Nephron progenitor cell (in vitro differentiated cells): Measurements from ENCODE around the gene TRIM44.

Experiments
- DNase-seq: peaks from one replicate; pipeline ENCODE4 v3.0.0; 2021
- H3K27ac Mint-ChIP-seq: 2 replicates; pipeline ENCODE4 v1.8.0; 2021; ENCODE audit warnings: mild to moderate bottlenecking, moderate library complexity, mixed read lengths
- H3K27me3 Mint-ChIP-seq: 2 replicates; pipeline ENCODE4 v1.8.0; 2021; ENCODE audit warnings: mild to moderate bottlenecking, low read depth, mixed read lengths; ENCODE audit not compliant: poor library complexity
- H3K36me3 Mint-ChIP-seq: 2 replicates; pipeline ENCODE4 v1.8.0; 2021; ENCODE audit warnings: low read depth, mixed read lengths
- H3K4me1 Mint-ChIP-seq: 2 replicates; pipeline ENCODE4 v1.8.0; 2021; ENCODE audit warnings: mixed read lengths
- H3K4me3 Mint-ChIP-seq: 2 replicates; pipeline ENCODE4 v1.8.0; 2021; ENCODE audit warnings: mild to moderate bottlenecking, moderate library complexity, mixed read lengths
- H3K9me3 Mint-ChIP-seq: 2 replicates; pipeline ENCODE4 v1.8.0; 2021; ENCODE audit warnings: mild to moderate bottlenecking, moderate library complexity, mixed read lengths
- CTCF ChIP-seq: fragments of 200-600 bp; sonication (generic); IDR thresholded peaks from 2 replicates; pipeline ENCODE4 v1.5.0; 2021; ENCODE audit warnings: antibody characterized with exemption

The TRIM44 gene

GRCh38 chr11:35722641-35723040 lies 60.1 kb downstream of the TRIM44 start:
- Mint-ChIP-seq H3K27me3 (no peaks in the 10 kb centered on the region), H3K9me3 (no peaks in the 10 kb centered on the region), H3K4me3 (no peak overlapping the region), H3K4me1 (no peaks in the 10 kb centered on the region), H3K36me3 (peaks cover 27% of the 10 kb centered on the region), H3K27ac (no peak overlapping the region)
- DNase-seq, result no peak
- no peak for TF ChIP-seq CTCF

- DNase-seq, result no peak
- Mint-ChIP-seq H3K27me3 (no peaks in the 10 kb centered on the region), H3K9me3 (no peaks in the 10 kb centered on the region), H3K4me3 (no peak overlapping the region), H3K27ac (no peak overlapping the region), H3K4me1 (no peaks in the 10 kb centered on the region), H3K36me3 (peaks cover 36% of the 10 kb centered on the region)
- TF ChIP-seq CTCF, result no peak
These were observed 60.9 kb downstream of the TRIM44 start for GRCh38 chr11:35723493-35723892.

DNA sequence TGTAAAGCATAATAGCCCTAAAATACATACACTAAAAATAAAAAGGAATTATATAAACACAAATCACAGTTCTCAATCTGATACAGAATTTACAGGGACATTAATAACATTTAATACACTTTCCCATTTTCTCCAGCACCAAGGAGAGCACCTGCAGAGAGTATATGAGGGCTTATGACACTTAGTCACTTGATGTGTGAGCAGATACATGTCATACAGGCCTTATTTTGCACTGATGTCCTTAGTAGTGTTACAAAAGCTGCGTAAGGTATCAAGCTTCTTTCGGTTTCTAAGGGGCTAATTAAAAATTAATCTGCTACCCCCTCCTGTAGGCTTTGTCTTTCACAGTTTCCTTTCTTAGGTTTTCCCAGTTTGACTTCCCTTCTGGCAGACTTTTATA lies 61.3 kb downstream of the TRIM44 start:
- Mint-ChIP-seq H3K4me1 (no peaks in the 10 kb centered on the region), H3K4me3 (no peak overlapping the region)

GRCh38 chr11:35725885-35726284 lies 63.3 kb downstream of the TRIM44 start:
- Mint-ChIP-seq H3K4me1 (no peaks in the 10 kb centered on the region), H3K27me3 (no peaks in the 10 kb centered on the region)
- no peak for TF ChIP-seq CTCF

More for the DNA sequence above, 61.3 kb downstream of the TRIM44 start:
- no peak for TF ChIP-seq CTCF
- peaks cover 40% of the 10 kb centered on the region for H3K36me3 Mint-ChIP-seq
- H3K27ac Mint-ChIP-seq, result no peak overlapping the region
- no peaks in the 10 kb centered on the region for H3K27me3 Mint-ChIP-seq
- no peak for DNase-seq
- no peaks in the 10 kb centered on the region for H3K9me3 Mint-ChIP-seq

GRCh38 chr11:35727140-35727539 lies 64.6 kb downstream of the TRIM44 start:
- H3K27me3 Mint-ChIP-seq, result no peaks in the 10 kb centered on the region
- TF ChIP-seq CTCF, result no peak
- H3K9me3 Mint-ChIP-seq, result peaks cover 22% of the 10 kb centered on the region
- DNase-seq, result no peak
- H3K27ac Mint-ChIP-seq, result no peak overlapping the region
- no peak overlapping the region for H3K4me3 Mint-ChIP-seq
- H3K4me1 Mint-ChIP-seq, result no peaks in the 10 kb centered on the region
- H3K36me3 Mint-ChIP-seq, result peaks cover 71% of the 10 kb centered on the region

More at GRCh38 chr11:35725885-35726284, 63.3 kb downstream of the TRIM44 start:
- peaks cover 58% of the 10 kb centered on the region for H3K36me3 Mint-ChIP-seq
- H3K9me3 Mint-ChIP-seq, result peaks cover 15% of the 10 kb centered on the region
- no peak overlapping the region for H3K4me3 Mint-ChIP-seq
- H3K27ac Mint-ChIP-seq, result no peak overlapping the region
- no peak for DNase-seq

GRCh38 chr11:35730254-35730653 lies 67.7 kb downstream of the TRIM44 start:
- Mint-ChIP-seq H3K4me1 (peaks cover 3% of the 10 kb centered on the region), H3K36me3 (peaks cover 96% of the 10 kb centered on the region), H3K4me3 (no peak overlapping the region), H3K9me3 (peaks cover 38% of the 10 kb centered on the region), H3K27ac (no peak overlapping the region), H3K27me3 (peaks cover 2% of the 10 kb centered on the region)
- no peak for TF ChIP-seq CTCF
- DNase-seq, result no peak
